HepG2 (cell line): ENCODE data around the gene EEFSEC. TPM values are rescaled to one million over a fixed set of nuclear protein-coding genes. Genes with fewer than 3 reads are reported as not detected.

Experiments used
- ATAC-seq: fragments of 200-7000 bp; cut with Tn5 transposase; 3 replicates; pipeline ENCODE4 v1.9.1; 2020; ENCODE audit warnings: mild to moderate bottlenecking, moderate library complexity
- BruUV-seq: library from RNA; stranded (reverse); fragments of 400-500 nt; replicated peaks from 2 replicates; lab custom pipeline; 2021; lab: Mats Ljungman, UMichigan
- CTCF ChIA-PET: fragments of 300-600 bp; formaldehyde crosslinking; extraction: SDS; loops from one replicate; lab custom pipeline; 2021; ENCODE audit warnings: low total read pairs, inconsistent platforms, low intra/inter-chr PET ratio; lab: Yijun Ruan, JAX
- POLR2A ChIA-PET: fragments of 350-600 bp; sonication (Branson Sonifier 250); formaldehyde crosslinking; loops from one replicate; lab custom pipeline; 2020; ENCODE audit warnings: antibody characterized with exemption, inconsistent platforms; lab: Yijun Ruan, JAX
- DNase-seq: peaks from one replicate; pipeline ENCODE4 v3.0.0-alpha.2; 2015; ENCODE audit warnings: low spot score
- FAIRE-seq: peaks from 3 replicates; lab custom pipeline; 2011; peaks lifted over from hg19 to GRCh38; lab: Jason Lieb, UNC
- H2AFZ ChIP-seq: one replicate; pipeline ENCODE4 v1.6.1; 2011; ENCODE audit warnings: low read length, inconsistent platforms
- H3K27ac ChIP-seq: fragments of 300-600 bp; 3 replicates; pipeline ENCODE4 v1.8.0; 2011; ENCODE audit warnings: mixed run types, mild to moderate bottlenecking, mixed read lengths, low read length, inconsistent platforms; ENCODE audit not compliant: insufficient read depth; ENCODE audit errors: extremely low read length
- H3K27me3 ChIP-seq, 2 experiments: fragments of 200-600 bp in 1 of 2; 2 replicates in 1 of 2; 3 replicates in 1 of 2; pipeline versions ENCODE4 v1.6.0 to v1.8.0; 2011; ENCODE audit warnings: low read length in 2 of 2, mild to moderate bottlenecking in 2 of 2, moderate library complexity in 2 of 2, inconsistent platforms in 1 of 2; ENCODE audit not compliant: insufficient read depth in 2 of 2, control insufficient read depth in 1 of 2
- H3K36me3 ChIP-seq, 2 experiments: fragments of 200-600 bp in 1 of 2; replicated peaks in 1 of 2; 2 replicates in 1 of 2; 3 replicates in 1 of 2; pipeline versions ENCODE4 v1.5.1 to v1.8.0; 2011; ENCODE audit warnings: low read length in 2 of 2, inconsistent platforms in 1 of 2; ENCODE audit not compliant: insufficient read depth in 2 of 2, control insufficient read depth in 1 of 2
- H3K4me1 ChIP-seq: 2 replicates; pipeline ENCODE4 v1.5.1; 2012; ENCODE audit warnings: low read length, inconsistent platforms; ENCODE audit not compliant: insufficient read depth
- H3K4me2 ChIP-seq: 2 replicates; pipeline ENCODE4 v1.6.0; 2011; ENCODE audit warnings: low read depth, low read length, inconsistent platforms
- H3K4me3 ChIP-seq, 3 experiments: fragments of 200-600 bp in 1 of 3; sonication (generic), shearing (Covaris generic) in 1 of 3; replicated peaks in 1 of 3; 2 replicates each; pipeline ENCODE4 v1.5.1; 2011 to 2016; ENCODE audit warnings: low read length in 3 of 3, inconsistent platforms in 2 of 3, low read depth in 2 of 3, mild to moderate bottlenecking in 2 of 3, control low read depth in 1 of 3, mixed read lengths in 1 of 3; ENCODE audit not compliant: insufficient read depth in 1 of 3
- H3K79me2 ChIP-seq: one replicate; pipeline ENCODE4 v1.6.1; 2011; ENCODE audit warnings: low read length, inconsistent platforms; ENCODE audit not compliant: insufficient read depth
- H3K9ac ChIP-seq: 2 replicates; pipeline ENCODE4 v1.6.0; 2011; ENCODE audit warnings: mild to moderate bottlenecking, low read depth, low read length, inconsistent platforms; ENCODE audit not compliant: insufficient read depth
- H3K9me3 ChIP-seq: 2 replicates; pipeline ENCODE4 v1.5.1; 2012; ENCODE audit warnings: mild to moderate bottlenecking, low read length
- H4K20me1 ChIP-seq: 2 replicates; pipeline ENCODE4 v1.6.0; 2011; ENCODE audit warnings: inconsistent platforms, mild to moderate bottlenecking, low read length, moderate library complexity; ENCODE audit not compliant: insufficient read depth
- ZNF367 ChIP-seq: sonication (generic); formaldehyde crosslinking; IDR thresholded peaks from 2 replicates; pipeline ENCODE4 v1.4.0; 2020; ENCODE audit warnings: missing genetic modification reagents, borderline replicate concordance
- WGBS: methylation state at CpG from one replicate; pipeline ENCODE4 v1.1.6; 2017; ENCODE audit warnings: low lambda C conversion rate; 5-methylcytosine and 5-hydroxymethylcytosine counted together
- in situ Hi-C: cut with HindIII; loops from 2 replicates; pipeline ENCODE4 v1.10.0; 2017; ENCODE audit warnings: low pct_unique_long_range_greater_than_20kb; ENCODE audit not compliant: extremely low pct_ligation_motif_present
- intact Hi-C: fragments of 100-400 bp; cut with micrococcal nuclease; formaldehyde crosslinking; loops from one replicate; pipeline ENCODE4 v1.10.0; 2022; ENCODE audit not compliant: unreplicated experiment
- polyA plus RNA-seq, 8 experiments: library from polyadenylated mRNA; depleted of rRNA in 3 of 8; stranded (reverse) in 7 of 8; unstranded in 1 of 8; fragments of >200 nt; fragmentation: Illumina TruSeq in 4 of 8; extraction: Trizol in 4 of 8; gene quantifications; 2 replicates each; pipeline versions ENCODE4 v1.2.1 to v1.2.3, GENCODE V29; 2011 to 2016; ENCODE audit warnings: low read depth in 4 of 8, missing spikeins in 1 of 8, mixed read lengths in 1 of 8; ENCODE audit not compliant: insufficient read depth in 1 of 8
- total RNA-seq, 5 experiments: library from RNA; depleted of rRNA; stranded (reverse); fragments of >200 nt; fragmentation: Illumina TruSeq; extraction: Trizol; gene quantifications; 2 replicates each; pipeline ENCODE4 v1.2.3, GENCODE V29; 2016; ENCODE audit warnings: low read depth in 1 of 5
- TF ChIP-seq, protein P1 (sequence below): IDR thresholded peaks from 2 replicates; pipeline ENCODE4 v1.6.1; 2016; ENCODE audit warnings: low read depth, borderline replicate concordance
- TF ChIP-seq, protein P2 (sequence below): sonication (generic); formaldehyde crosslinking; conservative IDR thresholded peaks from 2 replicates; pipeline ENCODE4 v1.8.0; 2022; ENCODE audit warnings: low read depth, missing genetic modification reagents

EEFSEC gene
- total and polyA plus RNA-seq, 2 of the 13 experiments (the other 11 are each of a cell fraction or from before 2014, with no cell fraction given) = 6.4 to 24.2 TPM

DNA sequence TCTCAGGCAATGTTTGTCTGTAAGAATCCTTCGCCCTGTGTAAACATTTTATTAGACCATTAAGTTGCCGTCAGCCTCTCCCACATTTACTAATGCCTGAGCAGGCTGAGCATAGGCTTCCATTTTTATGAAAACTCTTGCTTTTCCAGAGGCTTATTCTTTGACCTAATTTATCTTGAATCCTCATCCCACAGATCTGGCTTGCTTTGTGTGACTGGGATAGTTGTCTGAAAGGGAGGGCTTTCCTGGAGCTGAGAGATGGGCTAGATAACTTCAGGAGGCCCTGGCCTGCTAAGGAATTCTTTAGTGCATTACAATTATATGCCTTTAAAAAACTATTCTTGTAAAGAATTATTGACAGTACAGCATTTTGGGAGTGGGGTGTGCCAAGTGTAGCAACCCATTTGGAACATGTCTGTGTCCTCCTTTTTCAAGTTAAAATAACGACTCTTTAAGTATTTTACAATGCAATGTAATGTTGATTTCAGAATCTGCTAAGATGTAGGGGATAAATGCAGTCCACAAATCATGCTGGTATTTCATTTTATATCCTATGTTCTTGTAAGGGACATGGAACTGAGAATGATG is 52.4 kb downstream of the EEFSEC start (continued):
- no peak for TF ChIP-seq ZNF367

DNA sequence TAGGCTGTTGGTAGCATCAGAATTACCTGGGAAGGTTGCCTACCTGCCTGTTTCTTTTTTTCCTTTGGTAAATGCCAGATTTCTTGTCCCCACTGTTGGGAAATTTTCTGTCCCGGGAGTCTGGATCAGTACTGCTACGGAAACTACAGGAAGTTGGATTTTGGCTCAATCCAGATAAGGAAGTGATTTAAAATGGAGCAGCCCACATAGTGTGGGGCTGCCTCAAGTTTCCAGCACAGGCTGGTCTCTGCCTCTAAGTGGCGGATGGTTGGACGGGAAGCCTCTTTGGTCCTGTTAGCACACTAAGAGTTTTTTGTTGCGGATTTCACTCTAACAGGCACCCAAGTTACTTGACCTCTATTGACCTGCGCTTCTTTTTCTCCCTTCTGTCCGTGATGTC is 54.7 kb downstream of the EEFSEC start:
- no TSS peak for BruUV-seq
- 94% methylated on average over 7 of the region's 7 CpGs for WGBS
- in situ Hi-C loops = no loop called here

More for the DNA sequence above, 54.7 kb downstream of the EEFSEC start:
- TF ChIP-seq, protein P1, sequence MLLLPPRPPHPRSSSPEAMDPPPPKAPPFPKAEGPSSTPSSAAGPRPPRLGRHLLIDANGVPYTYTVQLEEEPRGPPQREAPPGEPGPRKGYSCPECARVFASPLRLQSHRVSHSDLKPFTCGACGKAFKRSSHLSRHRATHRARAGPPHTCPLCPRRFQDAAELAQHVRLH (CRISPR knock-in tag) = no peak
- TF ChIP-seq, protein P2, sequence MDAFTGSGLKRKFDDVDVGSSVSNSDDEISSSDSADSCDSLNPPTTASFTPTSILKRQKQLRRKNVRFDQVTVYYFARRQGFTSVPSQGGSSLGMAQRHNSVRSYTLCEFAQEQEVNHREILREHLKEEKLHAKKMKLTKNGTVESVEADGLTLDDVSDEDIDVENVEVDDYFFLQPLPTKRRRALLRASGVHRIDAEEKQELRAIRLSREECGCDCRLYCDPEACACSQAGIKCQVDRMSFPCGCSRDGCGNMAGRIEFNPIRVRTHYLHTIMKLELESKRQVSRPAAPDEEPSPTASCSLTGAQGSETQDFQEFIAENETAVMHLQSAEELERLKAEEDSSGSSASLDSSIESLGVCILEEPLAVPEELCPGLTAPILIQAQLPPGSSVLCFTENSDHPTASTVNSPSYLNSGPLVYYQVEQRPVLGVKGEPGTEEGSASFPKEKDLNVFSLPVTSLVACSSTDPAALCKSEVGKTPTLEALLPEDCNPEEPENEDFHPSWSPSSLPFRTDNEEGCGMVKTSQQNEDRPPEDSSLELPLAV (CRISPR knock-in tag) = no peak
- H3K27ac ChIP-seq = no peak overlapping the region
- FAIRE-seq (no peak), DNase-seq (no peak), ATAC-seq (no peak)
- no peaks in the 10 kb centered on the region for H3K9me3 ChIP-seq
- no peak overlapping the region for H3K4me2 ChIP-seq
- H3K27me3 ChIP-seq = no peaks in the 10 kb centered on the region
- ChIA-PET POLR2A (no interaction called here), CTCF (no interaction called here)
- peaks cover 3% of the 10 kb centered on the region; the same call in 1 of the 2 replicates for H4K20me1 ChIP-seq
- intact Hi-C loops = no loop called here
- H3K79me2 ChIP-seq = no peaks in the 10 kb centered on the region
- H2AFZ ChIP-seq = no peak overlapping the region
- H3K4me3 ChIP-seq = no peak overlapping the region
- H3K4me1 ChIP-seq = no peaks in the 10 kb centered on the region
- H3K36me3 ChIP-seq = no peaks in the 10 kb centered on the region; a peak in 3 of 5 replicates
- H3K9ac ChIP-seq = no peak overlapping the region
